ENCODE data around the gene SCAANT1. TPM values are rescaled to one million over a fixed set of nuclear protein-coding genes. Genes with fewer than 3 reads are reported as not detected.

SCAANT1 gene
- total RNA-seq, 4 donors from 2014 or later, result not detected

DNA sequence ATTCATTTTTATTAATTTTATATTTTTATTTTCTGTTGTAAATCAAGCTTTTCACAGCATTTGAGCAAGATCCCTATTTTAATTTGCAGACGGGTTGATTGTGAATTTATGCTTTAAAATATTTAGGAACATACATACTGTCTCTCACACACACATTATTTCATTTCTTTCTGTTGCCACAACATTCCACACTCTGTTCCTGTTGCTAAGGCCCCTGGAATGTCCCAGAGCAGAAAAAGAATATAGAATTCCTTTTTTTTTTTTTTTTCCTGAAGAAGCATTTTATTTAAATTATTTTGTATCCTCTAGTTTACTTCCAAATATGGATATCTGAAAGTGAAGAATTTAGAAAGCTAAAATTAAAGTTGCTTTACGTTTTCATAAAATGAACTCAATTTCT is 36.8 kb upstream of the SCAANT1 start:
- Histone ChIP-seq H3K27me3 (no peaks in the 10 kb centered on the region), H3K4me1 (peaks cover 0 to 20% (median 5%) of the 10 kb centered on the region in 4 donors), H3K4me3 (no peak overlapping the region), H3K9me3 (no peaks in the 10 kb centered on the region), H3K27ac (no peak overlapping the region), H3K36me3 (peaks cover 0 to 13% (median 0%) of the 10 kb centered on the region in 3 donors)
- no peak for TF ChIP-seq POLR2A (IDR thresholded peaks at IDR 0.05)
- TF ChIP-seq, protein P1, sequence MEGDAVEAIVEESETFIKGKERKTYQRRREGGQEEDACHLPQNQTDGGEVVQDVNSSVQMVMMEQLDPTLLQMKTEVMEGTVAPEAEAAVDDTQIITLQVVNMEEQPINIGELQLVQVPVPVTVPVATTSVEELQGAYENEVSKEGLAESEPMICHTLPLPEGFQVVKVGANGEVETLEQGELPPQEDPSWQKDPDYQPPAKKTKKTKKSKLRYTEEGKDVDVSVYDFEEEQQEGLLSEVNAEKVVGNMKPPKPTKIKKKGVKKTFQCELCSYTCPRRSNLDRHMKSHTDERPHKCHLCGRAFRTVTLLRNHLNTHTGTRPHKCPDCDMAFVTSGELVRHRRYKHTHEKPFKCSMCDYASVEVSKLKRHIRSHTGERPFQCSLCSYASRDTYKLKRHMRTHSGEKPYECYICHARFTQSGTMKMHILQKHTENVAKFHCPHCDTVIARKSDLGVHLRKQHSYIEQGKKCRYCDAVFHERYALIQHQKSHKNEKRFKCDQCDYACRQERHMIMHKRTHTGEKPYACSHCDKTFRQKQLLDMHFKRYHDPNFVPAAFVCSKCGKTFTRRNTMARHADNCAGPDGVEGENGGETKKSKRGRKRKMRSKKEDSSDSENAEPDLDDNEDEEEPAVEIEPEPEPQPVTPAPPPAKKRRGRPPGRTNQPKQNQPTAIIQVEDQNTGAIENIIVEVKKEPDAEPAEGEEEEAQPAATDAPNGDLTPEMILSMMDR (IDR thresholded peaks at IDR 0.05), result no peak
- DNase-seq, result no peak

DNA sequence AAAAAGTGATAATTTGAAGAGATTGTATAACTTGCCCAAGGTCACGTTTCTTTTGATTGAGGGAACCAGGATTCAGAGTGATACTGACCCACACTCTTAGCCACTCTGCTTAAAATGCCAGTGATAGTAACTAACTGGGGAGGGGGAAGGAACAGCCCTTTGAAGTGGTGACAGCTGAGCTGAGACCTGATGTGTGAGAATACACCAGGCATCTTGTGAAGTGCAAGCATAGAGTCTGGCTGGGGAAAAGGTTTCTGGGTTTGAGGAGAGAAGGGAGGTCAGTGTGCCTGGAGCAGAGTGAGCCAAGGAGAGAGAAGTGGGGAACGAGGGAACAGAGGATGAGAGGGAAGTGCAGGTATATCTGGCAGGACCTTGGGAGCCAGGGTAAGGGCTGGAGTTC is 35.4 kb upstream of the SCAANT1 start:
- Histone ChIP-seq H3K36me3 (no peaks in the 10 kb centered on the region), H3K27me3 (no peaks in the 10 kb centered on the region), H3K4me3 (no peak overlapping the region), H3K4me1 (peaks cover 0 to 20% (median 5%) of the 10 kb centered on the region in 4 donors), H3K27ac (no peak overlapping the region), H3K9me3 (no peaks in the 10 kb centered on the region)
- TF ChIP-seq, protein P1 (IDR thresholded peaks at IDR 0.05), result no peak
- TF ChIP-seq POLR2A (IDR thresholded peaks at IDR 0.05), result no peak
- DNase-seq, result no peak

DNA sequence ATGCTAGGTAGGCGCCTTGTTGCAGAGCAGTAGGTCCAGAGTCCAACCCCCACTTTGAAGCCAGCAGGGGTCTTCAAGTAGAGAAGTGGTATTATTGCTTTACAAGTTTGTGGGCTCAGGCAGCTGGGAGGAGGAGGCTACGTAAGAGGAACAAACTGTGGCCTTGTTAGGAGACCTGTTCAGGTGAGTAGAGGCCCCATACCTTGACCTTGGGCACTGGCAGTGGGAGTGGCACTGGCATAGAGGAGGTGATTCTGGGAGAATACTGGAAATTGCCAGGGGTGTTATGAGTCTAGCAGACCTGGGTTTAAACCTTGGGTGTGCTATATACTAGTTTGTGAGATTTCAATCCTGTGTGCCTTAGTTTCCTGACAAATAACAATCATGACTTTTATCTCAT is 34.6 kb upstream of the SCAANT1 start:
- Histone ChIP-seq H3K27me3 (no peaks in the 10 kb centered on the region), H3K4me1 (peaks cover 0 to 13% (median 5%) of the 10 kb centered on the region in 4 donors), H3K9me3 (no peaks in the 10 kb centered on the region), H3K36me3 (no peaks in the 10 kb centered on the region), H3K4me3 (no peak overlapping the region), H3K27ac (no peak overlapping the region)
- no peak for DNase-seq
- TF ChIP-seq, protein P1 (IDR thresholded peaks at IDR 0.05), result no peak
- TF ChIP-seq POLR2A (IDR thresholded peaks at IDR 0.05), result no peak

DNA sequence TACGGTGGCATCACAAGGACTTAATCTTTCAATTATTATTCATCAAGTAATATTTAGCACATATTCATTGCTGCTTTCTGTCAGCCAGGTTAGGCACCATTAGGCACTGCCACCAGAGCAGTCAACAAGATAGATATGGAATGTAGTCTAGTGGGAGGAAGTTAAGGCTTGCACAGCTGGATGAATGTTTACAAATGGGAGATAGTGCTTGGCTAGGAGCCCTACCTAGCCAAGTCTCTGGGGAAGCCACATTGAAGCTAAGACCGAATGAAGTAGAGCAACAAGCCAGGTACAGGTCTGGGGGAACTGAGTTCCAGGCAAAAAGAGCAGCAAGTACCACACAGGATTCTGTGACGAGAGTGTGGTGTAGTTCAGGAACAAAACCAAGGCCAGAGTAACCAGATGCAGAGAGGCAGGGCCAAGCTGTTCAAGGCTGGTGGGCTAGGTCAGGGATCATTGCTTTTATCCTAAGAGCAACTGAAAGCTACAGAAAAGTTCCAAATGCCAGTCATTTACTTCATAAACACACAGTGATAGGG is 33.4 kb upstream of the SCAANT1 start:
- Histone ChIP-seq H3K9me3 (no peaks in the 10 kb centered on the region), H3K27me3 (no peaks in the 10 kb centered on the region), H3K4me1 (peaks cover 0 to 2% (median 0%) of the 10 kb centered on the region in 4 donors), H3K4me3 (no peak overlapping the region), H3K27ac (no peak overlapping the region), H3K36me3 (no peaks in the 10 kb centered on the region)
- TF ChIP-seq, protein P1 (IDR thresholded peaks at IDR 0.05), result no peak
- no peak for TF ChIP-seq POLR2A (IDR thresholded peaks at IDR 0.05)
- no peak for DNase-seq

DNA sequence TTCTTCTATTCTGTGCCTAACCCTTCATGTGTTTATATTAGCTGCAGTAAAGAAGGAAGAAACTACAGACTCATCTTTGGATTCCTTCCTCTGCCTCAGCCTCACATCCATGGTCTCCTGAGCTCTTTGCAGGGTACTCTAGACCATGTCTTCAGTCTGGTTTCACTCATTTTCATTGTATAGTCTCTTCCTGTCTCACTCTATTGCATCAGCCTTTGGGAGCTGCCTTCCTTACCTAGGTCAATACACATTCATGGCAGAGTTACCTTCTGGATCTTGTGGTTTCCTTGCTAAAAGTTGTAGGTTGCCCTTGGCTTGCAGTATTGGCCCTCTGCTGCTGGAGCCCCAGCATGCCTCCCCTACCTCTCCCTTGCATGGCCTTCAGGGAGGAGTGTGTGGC is 31.5 kb upstream of the SCAANT1 start:
- no peak for DNase-seq
- H3K27ac ChIP-seq, result no peak overlapping the region
- H3K4me3 ChIP-seq, result no peak overlapping the region
- H3K9me3 ChIP-seq, result no peaks in the 10 kb centered on the region
- no peaks in the 10 kb centered on the region for H3K27me3 ChIP-seq
- no peak for TF ChIP-seq POLR2A (IDR thresholded peaks at IDR 0.05)
- TF ChIP-seq, protein P1 (IDR thresholded peaks at IDR 0.05), result no peak
- H3K4me1 ChIP-seq, result no peaks in the 10 kb centered on the region
- H3K36me3 ChIP-seq, result no peaks in the 10 kb centered on the region

DNA sequence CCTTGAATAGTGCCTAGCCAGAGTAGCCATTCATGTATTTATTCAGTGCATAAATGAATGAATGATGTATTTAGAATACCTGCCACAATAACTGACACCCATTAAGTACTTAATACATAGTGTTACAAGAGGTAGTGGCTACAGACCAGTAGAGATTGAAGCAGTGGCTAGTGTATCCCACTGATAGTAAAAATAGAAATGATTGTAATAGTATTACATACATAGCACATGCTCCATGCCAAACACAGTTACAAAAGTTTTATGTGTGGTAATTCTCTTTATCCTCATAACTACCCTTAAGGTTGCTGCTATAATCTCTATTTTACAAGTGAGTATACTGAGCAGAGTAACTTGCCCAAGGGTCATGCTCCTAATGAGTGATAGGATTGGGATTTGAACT is 30.3 kb upstream of the SCAANT1 start:
- no peak for DNase-seq
- TF ChIP-seq, protein P1 (IDR thresholded peaks at IDR 0.05), result no peak
- TF ChIP-seq POLR2A (IDR thresholded peaks at IDR 0.05), result no peak
- Histone ChIP-seq H3K9me3 (no peaks in the 10 kb centered on the region), H3K4me3 (no peak overlapping the region), H3K36me3 (no peaks in the 10 kb centered on the region), H3K27me3 (no peaks in the 10 kb centered on the region), H3K27ac (no peak overlapping the region), H3K4me1 (peaks cover 0 to 9% (median 0%) of the 10 kb centered on the region in 4 donors)
